ENCODE data around the gene RPS16.

GRCh38 chr19:39475748-39476147 lies 40.0 kb upstream of the RPS16 start:
- no peak for TF ChIP-seq FOXK2 (IDR thresholded peaks at IDR 0.05)
- no peak for TF ChIP-seq BHLHE40 (IDR thresholded peaks at IDR 0.05; ENCODE audit: borderline replicate concordance)
- no peak for TF ChIP-seq ELF4 (IDR thresholded peaks at IDR 0.05)
- TF ChIP-seq CTBP1 (IDR thresholded peaks at IDR 0.05; ENCODE audit: borderline replicate concordance): no peak
- no peak for TF ChIP-seq FOXA1 (IDR thresholded peaks at IDR 0.05)
- no peak for TF ChIP-seq PKNOX1 (IDR thresholded peaks at IDR 0.05)
- no peak for TF ChIP-seq SUZ12 (IDR thresholded peaks at IDR 0.05)
- no peak for TF ChIP-seq NFRKB (IDR thresholded peaks at IDR 0.05)
- TF ChIP-seq FOXM1 (IDR thresholded peaks at IDR 0.05; ENCODE audit: borderline replicate concordance): no peak
- no peak for TF ChIP-seq L3MBTL2 (conservative IDR thresholded peaks at IDR 0.05)
- TF ChIP-seq ZNF384 (IDR thresholded peaks at IDR 0.05): no peak

All from HEK293T (cell line).